GM21515 (cell line): ENCODE measurements around the gene SIGLEC15.

ENCODE experiments used
- ATAC-seq: cut with Tn5 transposase; IDR thresholded peaks from one replicate; pipeline ENCODE4 v1.9.1; 2021; ENCODE audit not compliant: unreplicated experiment

The SIGLEC15 gene

GRCh38 chr18:45874491-45875184 lies 49.2 kb downstream of the SIGLEC15 start:
- ATAC-seq: peak; percentile 83

GRCh38 chr18:45876161-45876560 lies 50.7 kb downstream of the SIGLEC15 start:
- ATAC-seq: no peak

- no peak for ATAC-seq
Observed at GRCh38 chr18:45877403-45877802, 51.9 kb downstream of the SIGLEC15 start.

DNA sequence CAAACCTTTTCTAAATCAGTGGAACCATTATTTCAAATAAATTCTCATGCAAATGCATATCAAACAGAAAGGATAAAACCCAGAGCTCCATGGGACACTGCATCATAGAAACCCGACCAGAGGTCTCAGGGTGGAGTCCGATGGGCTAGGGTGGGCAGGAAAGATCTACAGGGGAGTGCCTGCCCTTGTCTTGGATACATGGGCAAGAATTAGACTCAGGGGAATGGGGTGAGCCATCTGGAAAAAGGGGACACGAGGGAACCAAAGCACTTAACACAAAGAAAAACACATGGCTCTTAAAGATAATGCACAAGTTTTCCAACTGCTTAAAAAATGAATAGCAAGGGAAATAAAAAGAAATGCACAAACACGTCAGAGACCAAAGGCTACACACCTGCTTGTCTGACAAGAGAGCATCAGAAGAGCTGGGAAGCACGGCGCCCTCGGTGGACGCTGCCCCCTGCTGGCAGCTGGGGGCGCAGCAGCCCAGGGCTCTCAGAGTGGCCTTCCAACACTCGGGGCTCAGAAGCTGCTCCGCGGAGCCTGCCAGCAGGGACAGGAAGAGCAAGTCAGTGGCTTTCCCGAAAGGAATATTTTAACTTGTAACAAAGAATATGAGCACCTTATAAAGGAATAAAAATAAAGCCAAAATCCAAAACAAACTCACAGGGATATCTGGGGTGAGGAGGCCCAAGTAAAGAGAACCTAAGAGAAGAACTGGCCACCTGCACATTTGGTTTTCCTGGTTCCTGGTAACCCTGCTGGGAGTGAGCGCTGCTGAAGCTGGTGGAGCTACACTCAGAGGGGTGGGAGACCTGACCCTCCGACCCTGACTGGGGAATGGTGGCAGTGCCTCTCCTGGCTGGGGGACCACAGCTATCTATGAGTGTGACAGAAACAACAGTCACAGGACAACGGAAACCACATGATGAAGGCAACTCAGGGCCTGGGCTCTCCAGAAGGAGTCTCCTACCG lies 54.5 kb downstream of the SIGLEC15 start:
- peak; percentile 71 for ATAC-seq

- no peak for ATAC-seq
Observed at GRCh38 chr18:45880876-45881558, 55.5 kb downstream of the SIGLEC15 start.

- ATAC-seq: no peak
Observed at GRCh38 chr18:45887585-45887984, 62.1 kb downstream of the SIGLEC15 start.

GRCh38 chr18:45889419-45890064 lies 64.1 kb downstream of the SIGLEC15 start:
- no peak for ATAC-seq

- no peak for ATAC-seq
Observed at GRCh38 chr18:45890606-45891005, 65.1 kb downstream of the SIGLEC15 start.

DNA sequence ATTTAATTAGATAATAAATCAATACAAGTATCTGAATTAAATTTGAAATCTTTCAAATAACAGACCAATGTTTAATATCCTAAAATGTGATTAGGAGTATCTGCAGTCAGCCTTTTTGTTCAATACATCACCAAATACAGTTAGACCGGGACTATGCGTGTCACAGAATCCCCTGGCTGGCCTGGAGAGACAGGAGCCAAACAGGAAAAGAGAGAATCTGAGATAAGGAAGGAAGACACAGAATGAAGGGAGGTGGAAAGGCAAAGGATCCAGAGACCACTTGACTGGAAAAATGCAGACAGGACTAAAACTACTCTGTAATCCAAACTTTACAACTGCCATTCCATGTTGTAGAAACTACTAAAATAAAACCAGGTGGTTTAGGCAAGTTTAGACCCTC lies 66.3 kb downstream of the SIGLEC15 start:
- no peak for ATAC-seq
